ENCODE results near the gene ANXA9.
A peak's percentile ranks its signal among the peaks of the same experiment; 100 is the strongest.

Gene ANXA9

GRCh38 chr1:150973836-150974579, 8.1 kb upstream of the ANXA9 start:
- no peak for TF ChIP-seq CTCF (IDR thresholded peaks at IDR 0.05; ENCODE audit: control extremely low read depth, extremely low read depth, low read depth, missing control alignments)
- DNase-seq (ENCODE audit: extremely low spot score), result peak; percentile 64
- POLR2A ChIA-PET, result interaction anchor here (0.5 to 0.6 kb wide), 2 partner anchors 226 to 442 kb away, joined by 3 to 5 read pairs; no protein-coding TSS in a partner anchor
- CTCF ChIA-PET, result interaction anchor here (0.6 to 1.4 kb wide), 7 partner anchors 11 to 414 kb away, joined by 3 to 6 read pairs (median 4); partner anchors contain the start of genes MINDY1 and TNFAIP8L2

- TF ChIP-seq CTCF (IDR thresholded peaks at IDR 0.05; ENCODE audit: control extremely low read depth, extremely low read depth, low read depth, missing control alignments), result no peak
- peak; percentile 83 for DNase-seq (ENCODE audit: extremely low spot score)
- ChIA-PET CTCF (interaction anchor here (0.7 to 4.0 kb wide), 5 partner anchors 17 to 414 kb away, joined by 3 to 27 read pairs (median 6); partner anchors contain the start of gene MINDY1), POLR2A (interaction anchor here (0.7 kb wide), 1 partner anchor 413 kb away, joined by 4 read pairs; no protein-coding TSS in a partner anchor)
Observed at GRCh38 chr1:150974580-150975478, 7.3 kb upstream of the ANXA9 start, which contains the start of gene CERS2. TSS of gene CERS2 (minus strand) at chr1:150974835. CDS start at chr1:150969090, 5,745 bp downstream.

- ChIA-PET POLR2A (interaction anchor here (0.7 kb wide), 1 partner anchor 405 kb away, joined by 4 read pairs; no protein-coding TSS in a partner anchor), CTCF (interaction anchor here (0.9 to 4.0 kb wide), 8 partner anchors 8 to 414 kb away, joined by 3 to 27 read pairs (median 5); partner anchors contain the start of genes MINDY1 and SETDB1)
- no peak for TF ChIP-seq CTCF (IDR thresholded peaks at IDR 0.05; ENCODE audit: control extremely low read depth, extremely low read depth, low read depth, missing control alignments)
- no peak for DNase-seq (ENCODE audit: extremely low spot score)
Observed at GRCh38 chr1:150976401-150976821, 5.7 kb upstream of the ANXA9 start.

- no peak for DNase-seq (ENCODE audit: extremely low spot score)
- ChIA-PET POLR2A (no interaction called here), CTCF (interaction anchor here (0.9 to 6.6 kb wide), 12 partner anchors 7 to 414 kb away, joined by 3 to 41 read pairs (median 5); partner anchors contain the start of genes MINDY1 and SETDB1)
Observed at GRCh38 chr1:150976879-150977694, 5.0 kb upstream of the ANXA9 start.

More at GRCh38 chr1:150976879-150977694, 5.0 kb upstream of the ANXA9 start:
- no peak for TF ChIP-seq CTCF (IDR thresholded peaks at IDR 0.05; ENCODE audit: control extremely low read depth, extremely low read depth, low read depth, missing control alignments)

All from GM10248 (cell line).